K562 (cell line): ENCODE data around the gene DENND6A.

Source experiments
- POLR2A ChIP-seq: fragments of 450-650 bp; conservative IDR thresholded peaks from 2 replicates; pipeline ENCODE4 v1.6.1; 2016
- SIN3B ChIP-seq: fragments of 450-650 bp; IDR thresholded peaks from 2 replicates; pipeline ENCODE4 v1.6.1; 2017; ENCODE audit warnings: low read depth, mild to moderate bottlenecking, moderate library complexity

DNA sequence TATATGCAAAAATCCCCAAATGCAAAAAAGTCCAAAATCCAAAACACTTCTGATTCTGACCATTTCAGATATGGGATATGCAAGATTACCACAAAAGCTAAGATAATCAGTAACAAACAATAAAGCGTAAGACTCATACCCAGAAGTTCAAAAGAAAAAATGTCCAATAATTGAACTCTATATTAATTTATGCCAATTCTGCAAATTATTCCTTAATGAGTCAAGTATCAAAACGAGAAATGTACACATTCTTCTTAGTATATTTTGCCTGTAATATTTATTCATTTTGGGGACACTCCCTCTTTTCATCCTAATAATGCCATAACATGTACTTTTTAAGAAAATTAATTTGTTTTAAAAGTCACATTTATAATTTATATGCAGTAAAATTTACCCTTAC, 37.1 kb downstream of the DENND6A start:
- TF ChIP-seq POLR2A (no peak), SIN3B (no peak)
